GM19463 (cell line): ENCODE data around the gene KRTAP2-2.
"Not testable (repeated sequence)": the region's sequence is repeated elsewhere in the genome, so short reads cannot be mapped to it uniquely, and the experiment has no call there.

Source experiments
- ATAC-seq: cut with Tn5 transposase; IDR thresholded peaks from one replicate; pipeline ENCODE4 v1.9.1; 2021; ENCODE audit warnings: mild to moderate bottlenecking, moderate library complexity; ENCODE audit not compliant: unreplicated experiment

The KRTAP2-2 gene

GRCh38 chr17:41065016-41065689 is 10.1 kb upstream of the KRTAP2-2 start:
- ATAC-seq: not testable (repeated sequence)

GRCh38 chr17:41064301-41064700 is 9.3 kb upstream of the KRTAP2-2 start:
- no peak for ATAC-seq

GRCh38 chr17:41063449-41063848 is 8.4 kb upstream of the KRTAP2-2 start:
- ATAC-seq: no peak

GRCh38 chr17:41061964-41062363 is 6.9 kb upstream of the KRTAP2-2 start:
- ATAC-seq: no peak

GRCh38 chr17:41060052-41060604 is 5.1 kb upstream of the KRTAP2-2 start, which contains the start of gene KRTAP2-3:
TSS of gene KRTAP2-3 (minus strand) at chr17:41060114. CDS start at chr17:41060050, 64 bp downstream.
- no peak for ATAC-seq

- ATAC-seq: not testable (repeated sequence)
These were observed 4.4 kb upstream of the KRTAP2-2 start for GRCh38 chr17:41059276-41060051.

GRCh38 chr17:41058741-41059140 is 3.7 kb upstream of the KRTAP2-2 start:
- ATAC-seq: no peak

GRCh38 chr17:41057547-41057946 is 2.5 kb upstream of the KRTAP2-2 start:
- ATAC-seq: no peak

- not testable (repeated sequence) for ATAC-seq
These were observed 474 bp downstream of the KRTAP2-2 start for GRCh38 chr17:41054556-41054955.

- no peak for ATAC-seq
These were observed 1.0 kb downstream of the KRTAP2-2 start for GRCh38 chr17:41054025-41054424.

- no peak for ATAC-seq
These were observed 2.5 kb downstream of the KRTAP2-2 start for GRCh38 chr17:41052566-41052965.

GRCh38 chr17:41049110-41049509 is 5.9 kb downstream of the KRTAP2-2 start:
- no peak for ATAC-seq

GRCh38 chr17:41048441-41048840 is 6.6 kb downstream of the KRTAP2-2 start:
- no peak for ATAC-seq

- ATAC-seq: not testable (repeated sequence)
These were observed 8.1 kb downstream of the KRTAP2-2 start, which contains the start of gene KRTAP2-1 for GRCh38 chr17:41046735-41047465. TSS of gene KRTAP2-1 (minus strand) at chr17:41047316. CDS start at chr17:41047267, 49 bp downstream.

GRCh38 chr17:41042953-41043352 is 12.1 kb downstream of the KRTAP2-2 start:
- no peak for ATAC-seq

- not testable (repeated sequence) for ATAC-seq
These were observed 14.1 kb downstream of the KRTAP2-2 start, which contains the start of gene KRTAP1-1 for GRCh38 chr17:41040783-41041571. TSS of gene KRTAP1-1 (minus strand) at chr17:41041450. CDS start at chr17:41041397, 53 bp downstream.

GRCh38 chr17:41037853-41038350 is 17.1 kb downstream of the KRTAP2-2 start:
- no peak for ATAC-seq

- ATAC-seq: not testable (repeated sequence)
These were observed 20.6 kb downstream of the KRTAP2-2 start, which contains the start of gene KRTAP1-3 for GRCh38 chr17:41034346-41034935. TSS of gene KRTAP1-3 (minus strand) at chr17:41034874. CDS start at chr17:41034821, 53 bp downstream.

- no peak for ATAC-seq
These were observed 25.3 kb downstream of the KRTAP2-2 start, which contains the start of gene KRTAP1-4 for GRCh38 chr17:41029633-41030245. TSS of gene KRTAP1-4 (minus strand) at chr17:41030195. CDS start at chr17:41030078, 117 bp downstream.
